Measurements from ENCODE around the gene TMCC2.
"Not testable (repeated sequence)": the region's sequence is repeated elsewhere in the genome, so short reads cannot be mapped to it uniquely, and the experiment has no call there.

The TMCC2 gene

DNA sequence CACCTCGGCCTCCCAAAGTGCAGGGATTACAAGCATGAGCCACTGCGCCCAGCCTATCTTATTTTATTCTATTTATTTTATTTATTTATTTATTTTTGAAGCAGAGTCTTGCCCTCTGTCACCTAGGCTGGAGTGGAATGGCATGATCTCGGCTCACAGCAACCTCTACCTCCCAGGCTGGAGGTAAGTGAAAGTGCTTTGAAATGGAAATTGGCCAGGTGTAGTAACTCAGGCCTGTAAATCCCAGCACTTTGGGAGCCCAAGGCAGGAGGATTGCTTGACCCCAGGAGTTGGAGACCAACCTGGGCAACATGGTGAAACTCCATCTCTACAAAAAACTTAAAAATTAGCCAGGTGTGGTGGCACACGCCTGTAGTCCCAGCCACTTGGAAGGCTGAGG is 11.2 kb upstream of the TMCC2 start:
- DNase-seq, result no peak

DNA sequence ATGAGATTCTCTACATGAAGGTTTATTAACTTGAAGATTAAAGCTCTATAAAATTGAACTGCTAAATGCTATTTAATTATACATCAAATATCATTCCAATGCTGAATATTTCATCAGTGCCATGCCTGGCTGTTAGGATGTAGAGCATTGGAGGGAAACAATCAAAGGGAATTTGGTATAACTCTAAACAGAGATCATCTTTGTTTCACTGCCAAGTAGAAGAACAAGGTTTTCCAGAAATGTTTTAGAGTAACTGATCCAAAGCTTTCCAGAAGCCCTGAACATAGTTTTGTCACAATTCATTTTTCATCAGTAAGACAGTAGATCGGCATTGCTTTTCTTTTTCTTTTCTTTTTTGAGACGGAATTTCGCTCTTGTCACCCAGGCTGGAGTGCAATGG is 10.3 kb upstream of the TMCC2 start:
- no peak for DNase-seq

DNA sequence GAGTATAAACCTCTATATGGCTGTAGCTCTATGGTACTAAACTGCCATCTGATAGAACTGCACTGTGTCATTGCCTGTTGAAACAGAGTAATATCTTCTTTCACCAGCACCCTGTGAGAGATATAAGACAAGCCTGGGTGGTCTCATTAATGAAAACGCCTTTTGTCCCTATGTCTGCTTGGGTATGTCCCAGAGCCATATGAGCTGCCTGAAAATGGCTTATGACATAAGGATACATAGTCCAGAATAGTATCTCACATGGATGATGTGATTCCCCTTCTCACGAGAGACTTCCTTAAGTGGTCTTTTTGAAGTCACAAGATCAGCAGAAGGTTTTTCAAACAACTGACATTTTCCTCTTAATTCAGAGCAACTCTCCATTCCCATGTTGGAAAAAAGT is 7.3 kb upstream of the TMCC2 start:
- DNase-seq, result no peak

DNA sequence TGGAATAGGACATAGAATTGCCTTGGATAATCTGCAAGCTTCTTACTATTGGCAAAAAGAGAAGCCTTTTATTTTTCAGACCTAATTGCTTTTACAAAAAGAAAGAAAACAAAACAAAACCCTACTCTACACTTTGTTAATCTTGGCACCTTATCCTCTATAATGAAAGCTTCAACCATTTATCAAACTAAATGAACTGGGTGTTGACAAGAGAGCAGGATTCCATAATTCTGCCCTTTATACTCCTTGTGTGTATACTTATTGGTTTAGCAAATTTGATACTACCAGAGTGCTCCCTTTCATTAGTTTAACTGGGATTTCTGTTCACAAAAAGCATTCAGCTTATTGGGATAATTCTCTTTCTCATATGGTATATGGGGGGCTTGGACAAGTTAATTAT is 3.0 kb upstream of the TMCC2 start:
- no peak for DNase-seq

DNA sequence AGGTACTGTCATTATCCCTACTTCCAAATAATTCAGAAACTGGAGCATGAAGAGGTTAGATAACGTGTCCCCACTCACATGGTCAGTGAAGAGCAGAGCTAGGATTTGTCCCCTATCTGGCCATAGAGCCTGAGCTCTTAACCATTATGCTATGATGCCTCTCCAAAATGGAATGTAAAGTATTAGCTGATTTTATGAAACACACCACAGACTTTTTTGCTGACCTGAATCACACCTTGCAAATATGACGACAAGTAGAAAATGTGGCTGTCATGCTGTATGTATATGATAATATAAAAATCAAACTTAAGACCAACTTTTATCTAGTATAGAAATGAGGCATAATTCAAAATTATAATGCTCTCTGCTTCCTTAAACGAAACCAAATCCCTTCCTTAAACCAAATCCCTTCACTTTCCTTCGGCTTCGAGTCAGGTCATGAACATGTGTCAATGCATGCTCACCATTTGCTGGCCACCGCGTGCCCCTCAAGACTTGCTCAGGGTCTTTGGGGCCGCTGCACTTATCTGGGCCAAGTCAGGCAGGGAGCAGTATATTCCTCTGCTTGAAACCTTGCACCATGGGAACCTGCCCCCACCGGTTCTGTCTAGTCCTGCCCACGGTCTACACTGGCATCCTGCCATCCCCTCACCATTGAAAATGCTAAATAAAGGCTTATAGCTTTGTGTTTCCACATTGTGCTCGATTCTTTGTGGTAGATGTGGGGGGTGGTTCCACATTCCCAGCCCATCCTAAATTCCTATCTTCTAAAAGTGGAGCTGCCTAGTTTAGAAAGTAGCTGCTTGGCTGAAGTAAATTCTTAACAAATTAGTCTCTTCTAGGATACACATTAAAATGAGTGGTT is 1.6 kb upstream of the TMCC2 start:
- no peak for DNase-seq

DNA sequence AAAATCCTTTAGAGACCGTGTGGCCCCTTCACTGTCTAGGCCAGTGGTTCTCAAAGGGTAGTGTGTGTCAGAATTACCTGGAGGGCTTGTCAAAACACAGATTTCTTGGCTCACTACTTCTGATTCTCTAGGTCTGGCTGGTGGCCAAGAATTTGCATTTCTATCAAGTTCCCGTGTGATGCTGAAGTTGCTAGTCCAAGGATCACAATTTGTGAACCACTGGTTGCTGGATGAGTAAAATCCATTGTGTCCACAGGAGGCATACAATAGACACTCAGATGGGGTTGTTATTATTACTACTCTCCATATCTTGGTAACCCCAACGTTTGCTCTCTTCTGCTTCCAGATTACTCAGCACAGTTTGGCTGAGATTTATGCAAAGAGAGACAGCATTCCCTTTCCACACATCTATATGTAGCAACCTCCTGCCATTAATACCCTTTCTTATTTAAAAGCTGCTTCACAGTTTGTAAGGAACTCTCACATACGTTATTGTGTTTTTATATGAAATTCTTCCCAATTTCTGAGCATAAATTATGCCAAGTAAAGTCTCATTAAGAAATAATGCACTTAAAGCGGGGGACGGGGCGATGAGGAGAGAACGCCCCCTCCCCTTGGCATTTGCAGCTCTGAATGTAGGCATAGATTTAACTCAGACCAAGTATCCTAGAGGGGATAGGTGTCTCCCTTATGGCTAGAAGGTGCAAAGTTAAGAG is 720 bp upstream of the TMCC2 start:
- DNase-seq, result no peak

DNA sequence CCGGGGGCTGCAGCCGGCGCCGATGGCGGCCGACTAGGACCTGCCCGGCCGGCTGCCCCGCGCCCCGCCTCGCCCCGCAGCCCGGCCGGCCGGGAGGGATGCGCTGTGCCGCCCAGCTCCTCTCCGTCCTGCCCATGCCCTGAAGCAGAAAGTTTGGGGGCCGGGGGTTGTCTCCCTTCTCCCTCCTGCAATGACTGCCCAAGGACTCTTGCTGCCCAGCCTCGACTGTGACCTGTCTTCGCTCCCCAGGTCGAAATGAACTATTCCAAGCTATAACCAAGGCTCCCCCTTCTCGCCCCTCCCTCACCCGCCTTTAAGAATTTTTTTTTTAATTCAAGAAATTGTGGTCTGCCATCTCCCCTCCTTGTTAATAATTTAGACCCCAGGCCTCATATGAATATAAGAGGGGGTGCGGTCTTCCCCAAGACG is 361 bp downstream of the TMCC2 start:
- DNase-seq, result no peak

DNA sequence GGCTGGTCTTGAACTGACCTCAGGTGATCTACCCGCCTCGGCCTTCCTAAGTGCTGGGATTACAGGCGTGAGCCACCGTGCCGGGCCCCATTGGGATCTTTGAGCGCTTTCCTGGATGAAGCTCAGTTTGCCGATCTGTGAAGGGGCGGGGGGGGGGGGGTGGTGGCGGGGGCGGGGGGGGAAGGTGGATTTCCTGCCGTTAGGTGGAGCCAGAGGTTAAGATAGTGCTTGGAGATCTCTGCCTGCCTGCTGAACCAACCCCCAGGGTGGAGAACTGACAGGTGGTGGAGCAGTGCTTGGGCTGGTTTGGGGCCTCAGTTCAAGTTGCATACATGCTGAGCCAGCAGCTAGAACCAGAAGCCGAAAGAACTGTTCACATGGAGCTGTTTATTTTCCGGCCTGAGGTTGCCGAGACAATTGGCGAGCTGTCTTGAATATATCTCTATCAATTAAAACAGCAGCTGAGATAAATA is 1.7 kb downstream of the TMCC2 start:
- DNase-seq, result peak; percentile 47

DNA sequence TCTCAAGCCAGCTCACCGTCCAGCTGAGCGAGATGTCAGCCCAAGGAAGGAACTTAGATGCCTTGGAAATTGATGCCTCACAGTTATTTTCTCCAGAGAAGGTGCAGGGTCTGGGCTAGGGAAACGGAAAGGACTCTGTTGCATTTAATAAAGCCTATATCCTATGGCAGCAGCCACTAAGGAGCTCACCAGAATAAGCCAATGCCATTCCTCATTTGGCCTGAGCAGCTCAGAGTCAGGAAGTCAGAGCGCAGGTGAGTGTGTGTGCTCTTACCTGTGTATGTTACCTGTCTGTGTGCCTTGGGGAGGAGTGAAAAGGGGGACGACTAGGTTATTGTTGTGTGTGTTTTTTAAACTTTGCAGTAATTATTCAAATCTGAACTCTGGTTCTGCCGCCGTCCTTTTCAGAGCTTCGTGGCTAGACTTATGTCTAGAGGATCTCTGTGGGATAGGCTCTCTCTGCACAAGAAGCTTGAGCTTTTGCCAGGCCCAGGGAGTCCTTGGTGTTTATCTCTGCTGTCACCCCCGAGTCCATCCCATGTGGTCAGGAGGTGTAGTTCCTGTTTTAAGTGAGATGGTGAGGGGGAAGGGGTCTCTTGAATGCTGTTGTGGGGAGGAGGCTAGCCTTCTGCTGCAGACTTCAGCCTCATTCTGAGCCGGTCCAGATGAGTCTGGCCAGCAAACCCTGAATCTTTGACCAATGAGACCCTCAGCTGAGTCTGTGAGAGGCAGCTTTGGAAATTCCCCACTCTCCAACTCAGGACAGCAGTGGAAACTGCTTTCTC is 2.4 kb downstream of the TMCC2 start:
- DNase-seq, result no peak

DNA sequence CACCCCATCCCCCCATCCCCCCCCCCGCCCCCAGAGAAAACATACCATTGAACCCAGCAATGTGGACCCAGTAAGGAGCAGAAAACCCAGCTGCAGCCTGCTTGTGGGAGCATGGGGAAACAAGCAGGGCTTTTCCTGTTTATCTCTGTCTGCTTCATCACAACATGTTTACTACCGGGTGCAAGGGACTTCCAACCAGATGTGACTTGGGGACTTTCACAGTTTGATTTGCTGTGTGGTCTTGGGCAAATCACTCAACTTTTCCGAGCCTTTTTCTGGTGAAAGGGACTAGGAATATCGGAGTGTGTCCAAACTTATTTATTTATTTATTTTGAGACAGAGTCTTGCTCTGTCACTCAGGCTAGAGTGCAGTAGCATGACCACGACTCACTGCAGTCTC is 3.2 kb downstream of the TMCC2 start:
- DNase-seq, result no peak

DNA sequence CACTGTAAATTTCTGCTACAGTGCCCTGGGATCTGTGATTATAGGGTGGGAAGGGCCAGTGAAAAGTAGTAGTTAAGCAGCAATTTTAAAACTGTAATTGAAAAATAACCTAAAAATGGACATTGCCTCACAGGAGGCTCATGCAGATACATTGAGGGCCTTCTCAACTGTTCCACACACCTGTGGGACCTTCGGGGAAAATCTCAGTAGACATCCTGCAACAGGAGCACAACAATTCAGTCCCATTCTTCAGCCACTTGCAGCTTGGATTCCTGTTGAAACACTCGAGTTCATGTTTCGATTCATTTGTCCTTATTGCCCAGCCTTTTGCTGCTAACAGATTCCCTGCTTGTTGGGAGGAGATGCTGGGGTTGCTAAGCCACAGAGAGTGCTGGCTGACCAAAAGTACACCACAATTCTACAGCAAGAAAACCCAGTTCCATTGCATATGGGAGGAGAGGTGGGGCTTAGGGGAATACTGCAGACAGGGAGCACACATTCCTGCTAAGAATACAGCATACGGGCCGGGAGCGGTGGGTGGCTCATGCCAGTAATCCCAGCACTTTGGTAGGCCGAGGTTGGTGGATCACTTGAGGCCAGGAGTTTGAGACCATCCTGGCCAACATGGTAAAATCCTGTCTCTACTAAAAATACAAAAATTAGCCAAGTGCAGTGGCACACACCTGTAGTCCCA is 4.5 kb downstream of the TMCC2 start:
- no peak for DNase-seq

DNA sequence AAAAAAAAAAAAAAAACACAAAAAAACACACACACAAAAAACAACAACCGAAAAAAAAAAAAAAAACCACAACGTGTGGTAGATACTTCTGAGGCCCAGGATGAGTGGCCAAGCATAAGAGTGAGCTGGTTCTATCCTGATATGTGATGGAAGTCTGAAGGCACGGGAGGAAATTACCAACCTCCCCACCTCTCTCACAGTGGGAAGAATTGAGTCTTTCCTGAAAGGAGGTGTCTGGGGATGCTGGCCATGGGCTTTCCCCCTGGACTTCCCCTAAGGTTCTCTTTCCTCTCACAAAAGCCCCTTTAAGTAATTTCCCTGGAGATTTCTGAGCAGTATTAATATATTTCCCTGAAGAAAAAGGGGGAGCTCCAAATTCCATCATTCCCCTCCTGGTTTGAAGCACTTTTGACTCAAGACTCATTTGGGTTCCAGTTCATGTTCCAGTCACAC is 5.2 kb downstream of the TMCC2 start:
- no peak for DNase-seq

DNA sequence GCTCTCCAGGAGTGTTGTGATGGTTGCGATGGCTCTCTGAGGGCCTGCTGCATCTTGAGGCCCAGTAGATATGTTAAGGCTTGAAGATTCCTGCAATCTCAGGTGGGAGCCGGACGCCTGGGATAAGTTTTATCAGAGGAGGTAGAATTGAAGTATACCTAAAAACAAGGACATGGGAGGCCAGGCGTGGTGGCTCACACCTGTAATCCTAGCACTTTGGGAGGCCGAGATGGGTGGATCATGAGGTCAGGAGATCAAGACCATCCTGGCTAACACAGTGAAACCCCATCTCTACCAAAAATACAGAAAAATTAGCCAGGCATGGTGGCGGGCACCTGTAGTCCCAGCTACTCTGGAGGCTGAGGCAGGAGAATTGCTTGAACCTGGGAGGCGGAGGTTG is 6.2 kb downstream of the TMCC2 start:
- DNase-seq, result not testable (repeated sequence)

DNA sequence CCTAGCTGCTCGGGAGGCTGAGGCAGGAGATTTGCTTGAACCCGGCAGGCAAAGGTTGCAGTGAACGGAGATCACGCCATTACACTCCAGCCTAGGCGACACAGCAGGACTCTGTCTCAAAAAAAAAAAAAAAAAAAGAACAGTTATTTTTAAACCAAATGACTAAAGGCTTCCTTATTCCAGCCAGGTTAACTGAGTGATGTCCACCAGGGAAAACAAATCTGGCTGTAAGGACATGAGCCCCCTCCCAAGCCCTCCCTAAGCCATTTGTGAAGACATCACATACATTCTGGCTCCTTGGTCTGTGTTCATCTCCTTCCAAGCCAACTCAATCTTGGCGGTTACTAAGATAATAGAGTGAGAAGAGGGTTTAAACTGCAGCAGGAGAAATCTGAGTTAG is 8.2 kb downstream of the TMCC2 start:
- DNase-seq, result no peak

DNA sequence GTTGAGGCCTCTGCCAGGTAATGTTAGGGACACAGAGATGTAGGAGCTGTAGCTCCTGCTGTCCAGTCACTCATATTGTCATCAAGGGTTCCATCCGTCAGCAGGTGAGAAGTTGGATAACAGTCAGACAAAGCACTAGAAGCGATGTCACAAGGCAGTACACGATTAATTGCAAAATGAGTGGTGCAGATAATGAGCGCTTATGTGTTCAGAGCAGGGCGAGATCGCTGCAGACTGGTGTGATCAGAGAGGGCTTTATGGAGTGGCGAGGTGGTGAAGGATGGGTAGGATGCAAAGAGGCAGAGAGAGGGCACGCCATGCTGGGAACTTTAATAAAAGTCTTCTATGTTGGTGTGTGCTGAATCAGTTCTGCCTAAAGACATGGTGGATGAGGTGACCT is 8.8 kb downstream of the TMCC2 start:
- no peak for DNase-seq

DNA sequence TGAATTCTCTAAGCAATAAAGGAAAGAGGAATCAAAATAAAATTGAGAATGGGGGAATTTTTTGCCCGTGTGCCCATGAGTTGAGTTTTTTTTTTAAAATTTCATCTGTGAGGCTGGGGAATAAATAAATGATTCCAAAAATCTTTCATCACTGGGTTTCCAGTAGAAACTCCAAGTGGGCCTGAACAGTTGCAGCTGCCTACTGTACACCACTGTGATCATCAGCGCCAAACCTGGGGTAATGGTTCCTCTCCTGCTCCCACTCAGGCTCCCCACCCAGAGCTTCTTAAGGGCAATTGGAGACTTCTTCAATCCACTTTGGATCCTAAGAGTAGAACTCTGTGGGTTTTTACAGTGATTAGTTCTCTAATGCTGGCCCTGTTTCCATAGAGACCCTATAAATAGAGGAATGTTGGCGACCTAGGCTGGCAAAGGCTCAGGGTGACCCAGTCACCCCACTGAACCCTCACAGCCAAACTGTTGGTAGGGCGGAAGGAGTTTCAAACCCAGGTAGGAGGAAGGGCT is 9.3 kb downstream of the TMCC2 start:
- no peak for DNase-seq

DNA sequence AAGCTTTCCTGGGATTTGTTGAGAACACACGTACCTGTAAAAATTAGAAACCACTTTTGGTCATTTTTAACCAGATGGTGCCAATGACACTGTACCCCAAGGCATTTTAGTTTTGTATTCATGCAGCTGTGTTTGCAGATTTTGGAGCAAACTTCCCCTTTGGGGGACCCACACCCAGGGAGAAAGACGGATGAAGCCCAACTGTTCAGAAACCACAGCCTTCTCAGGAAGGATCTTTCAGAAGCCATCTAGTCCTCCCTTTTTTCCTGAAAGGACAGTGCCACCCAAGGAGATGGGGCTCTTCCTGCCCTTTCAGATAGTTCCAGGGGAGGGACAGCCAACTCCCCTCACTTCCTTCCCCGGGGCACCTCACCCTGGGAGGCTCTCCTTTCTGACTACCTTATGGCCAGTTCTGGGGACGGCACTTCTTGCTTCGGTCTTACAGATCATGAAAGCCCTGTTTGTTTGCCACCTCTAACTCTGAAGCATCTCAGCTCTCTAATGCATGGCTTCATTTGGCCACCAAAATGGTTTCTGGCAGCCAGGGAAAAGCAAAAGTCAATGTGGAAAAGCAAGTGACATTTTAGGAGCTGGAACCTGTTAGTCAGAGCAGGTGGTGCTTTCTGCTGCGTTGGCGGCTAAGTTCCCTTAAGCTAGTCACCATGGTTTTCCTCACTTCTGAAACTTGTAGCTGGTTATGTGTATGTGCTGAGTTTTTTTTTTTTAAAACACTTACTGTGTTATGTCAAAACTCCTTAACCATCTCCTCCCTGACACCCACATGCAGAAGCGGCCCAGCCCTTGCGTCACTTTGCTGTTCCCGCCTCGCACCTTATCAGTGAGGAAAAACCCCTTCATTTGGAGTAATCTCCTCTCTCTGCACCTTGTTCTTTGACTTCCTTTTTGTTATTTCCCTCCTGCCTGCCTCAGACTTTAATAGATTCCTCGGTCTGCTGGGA is 10.1 kb downstream of the TMCC2 start:
- no peak for DNase-seq

DNA sequence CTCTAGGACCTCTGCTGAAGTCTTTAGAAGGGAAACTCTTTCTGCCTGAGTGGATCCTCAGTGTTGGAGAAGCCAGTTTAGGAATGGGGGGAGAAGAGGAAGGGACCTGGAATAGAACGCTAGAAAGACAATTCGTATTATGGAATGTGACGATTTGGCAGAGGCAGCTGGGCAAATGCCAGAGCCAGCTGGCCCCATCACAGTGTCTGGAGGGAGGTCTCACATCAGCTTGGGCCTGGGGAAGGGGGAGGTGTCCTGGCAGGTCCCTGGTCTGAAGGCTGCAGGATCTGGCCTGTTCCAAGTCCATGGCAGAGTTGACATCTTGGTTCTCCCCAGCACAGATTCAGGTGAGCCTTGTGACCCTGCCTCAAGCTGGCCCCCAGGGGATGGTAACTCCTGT is 11.3 kb downstream of the TMCC2 start:
- no peak for DNase-seq

DNA sequence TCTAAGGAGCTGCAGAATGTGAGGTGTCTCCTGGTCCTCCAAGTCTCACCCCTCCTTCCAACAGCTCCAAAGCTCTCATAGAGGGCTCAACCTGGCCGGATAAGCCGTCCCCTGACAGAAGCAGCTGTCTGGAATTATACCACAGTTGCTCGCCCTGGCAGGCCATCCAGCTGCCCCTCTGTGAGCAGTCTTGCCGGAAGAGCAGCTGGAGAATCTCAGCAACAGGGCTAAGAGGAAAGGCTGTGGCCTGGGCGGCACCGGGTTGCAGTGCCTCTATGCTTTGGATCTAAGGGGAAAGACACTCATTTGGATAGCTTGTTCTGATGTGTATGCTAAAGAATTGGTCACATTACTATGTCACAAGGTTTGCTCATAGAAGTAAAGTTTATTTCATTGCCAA is 12.4 kb downstream of the TMCC2 start:
- no peak for DNase-seq

DNA sequence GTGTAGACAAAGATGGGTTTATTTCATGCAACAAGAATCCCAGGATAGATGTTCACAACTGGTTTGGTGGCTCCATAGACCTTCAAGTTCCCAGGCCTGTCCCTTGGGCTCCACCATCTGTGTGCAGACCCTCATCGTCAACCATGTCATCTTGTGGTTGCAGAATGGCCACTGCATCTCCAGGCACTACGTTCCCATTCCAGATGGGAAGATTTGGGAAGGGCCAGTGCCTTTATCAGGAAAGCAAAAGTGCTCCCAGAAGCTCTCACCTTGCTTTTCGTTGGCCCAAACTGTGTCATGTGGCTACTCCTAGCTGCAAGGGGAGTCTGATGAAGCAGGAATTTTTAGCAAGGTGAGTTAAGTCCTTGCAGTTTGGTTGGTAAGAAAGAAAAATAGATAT is 12.8 kb downstream of the TMCC2 start:
- no peak for DNase-seq

DNA sequence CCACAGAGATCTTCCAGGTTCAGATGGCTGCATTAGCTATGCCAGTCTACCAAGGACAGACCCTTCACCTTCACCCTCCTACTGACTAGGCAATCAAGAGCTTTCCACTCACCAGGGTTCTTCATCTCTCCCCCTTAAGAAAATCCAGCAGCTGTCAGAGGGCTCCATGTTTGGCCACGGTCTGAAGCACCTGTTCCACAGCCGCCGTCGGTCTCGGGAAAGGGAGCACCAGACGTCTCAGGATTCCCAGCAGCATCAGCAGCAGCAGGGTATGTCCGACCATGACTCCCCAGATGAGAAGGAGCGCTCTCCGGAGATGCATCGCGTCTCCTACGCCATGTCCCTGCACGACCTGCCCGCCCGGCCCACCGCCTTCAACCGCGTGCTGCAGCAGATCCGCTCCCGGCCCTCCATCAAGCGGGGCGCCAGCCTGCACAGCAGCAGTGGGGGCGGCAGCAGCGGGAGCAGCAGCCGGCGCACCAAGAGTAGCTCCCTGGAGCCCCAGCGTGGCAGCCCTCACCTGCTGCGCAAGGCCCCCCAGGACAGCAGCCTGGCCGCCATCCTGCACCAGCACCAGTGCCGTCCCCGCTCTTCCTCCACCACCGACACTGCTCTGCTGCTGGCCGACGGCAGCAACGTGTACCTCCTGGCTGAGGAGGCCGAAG is 13.8 kb downstream of the TMCC2 start:
- DNase-seq, result no peak

Measured in activated CD4-positive, alpha-beta T cell treated with anti-CD3 and anti-CD28 coated beads for 1 hour (primary cell).